DOHH2 (cell line): ENCODE results near the gene PRSS37.

ENCODE experiments used
- CTCF ChIP-seq: fragments of 200-600 bp; sonication (generic); IDR thresholded peaks from one replicate; pipeline ENCODE4 v1.5.1; 2014; ENCODE audit warnings: antibody characterized with exemption, mild to moderate bottlenecking, low read depth, low read length; ENCODE audit not compliant: poor library complexity, severe bottlenecking
- EZH2phosphoT487 ChIP-seq: fragments of 200-600 bp; sonication (generic); IDR thresholded peaks from 2 replicates; pipeline ENCODE4 v1.6.1; 2017; ENCODE audit warnings: borderline replicate concordance, mild to moderate bottlenecking, antibody characterized with exemption, low read length, moderate library complexity, mixed read lengths

GRCh38 chr7:141889321-141889720 is 48.0 kb upstream of the PRSS37 start:
- no peak for TF ChIP-seq CTCF
- TF ChIP-seq EZH2phosphoT487: no peak
